Activated naive CD4-positive, alpha-beta T cell treated with anti-CD3 and anti-CD28 coated beads for 36 hours (primary cell): ENCODE results near the gene ANKRD29. TPM values are rescaled to one million over a fixed set of nuclear protein-coding genes. Genes with fewer than 3 reads are reported as not detected.
A peak's percentile ranks its signal among the peaks of the same experiment; 100 is the strongest.

Source experiments
- CTCF ChIA-PET: fragments of 350-600 bp; sonication (Branson Sonifier 250); formaldehyde crosslinking; loops from one replicate; lab custom pipeline; 2021; ENCODE audit warnings: antibody characterized with exemption; lab: Charles Lee
- DNase-seq: peaks from one replicate; pipeline ENCODE4 v3.0.0-alpha.2; 2020
- H3K27ac Mint-ChIP-seq: one replicate; pipeline ENCODE4 v1.8.0; 2021; ENCODE audit warnings: mild to moderate bottlenecking, mixed read lengths
- H3K27me3 Mint-ChIP-seq: one replicate; pipeline ENCODE4 v1.8.0; 2021; ENCODE audit warnings: low read depth, mixed read lengths
- H3K36me3 Mint-ChIP-seq: one replicate; pipeline ENCODE4 v1.8.0; 2021; ENCODE audit warnings: low read depth, mixed read lengths
- H3K4me1 Mint-ChIP-seq: one replicate; pipeline ENCODE4 v1.8.0; 2021; ENCODE audit warnings: low read depth, mixed read lengths
- H3K4me3 Mint-ChIP-seq: one replicate; pipeline ENCODE4 v1.8.0; 2021; ENCODE audit warnings: mild to moderate bottlenecking, moderate library complexity, mixed read lengths
- H3K9me3 Mint-ChIP-seq: one replicate; pipeline ENCODE4 v1.8.0; 2021; ENCODE audit warnings: mixed read lengths
- intact Hi-C: fragments of 100-400 bp; cut with micrococcal nuclease; formaldehyde crosslinking; loops from one replicate; pipeline ENCODE4 v1.15.1; 2023
- total RNA-seq, 2 experiments: library from RNA; stranded (reverse); gene quantifications; one replicate each; pipeline ENCODE4 v1.2.3, GENCODE V29; 2021

ANKRD29 gene
- total RNA-seq, 2 experiments from 2014 or later: not detected

- Mint-ChIP-seq H3K4me1 (no peaks in the 10 kb centered on the region), H3K27me3 (peaks cover 23% of the 10 kb centered on the region), H3K9me3 (no peaks in the 10 kb centered on the region), H3K4me3 (no peak overlapping the region), H3K36me3 (no peaks in the 10 kb centered on the region), H3K27ac (no peak overlapping the region)
- intact Hi-C loops: no loop called here
- no peak for DNase-seq
- CTCF ChIA-PET: no interaction called here
Measured at GRCh38 chr18:23683155-23683554, 20.4 kb upstream of the ANKRD29 start.

GRCh38 chr18:23682472-23682871 lies 19.8 kb upstream of the ANKRD29 start:
- Mint-ChIP-seq H3K9me3 (no peaks in the 10 kb centered on the region), H3K36me3 (no peaks in the 10 kb centered on the region), H3K4me3 (no peak overlapping the region), H3K4me1 (no peaks in the 10 kb centered on the region), H3K27me3 (peaks cover 16% of the 10 kb centered on the region), H3K27ac (no peak overlapping the region)
- no peak for DNase-seq
- CTCF ChIA-PET: interaction anchor here (0.9 kb wide), 1 partner anchor 427 kb away, joined by 3 read pairs; no protein-coding TSS in a partner anchor
- intact Hi-C loops: no loop called here

GRCh38 chr18:23682045-23682444 lies 19.3 kb upstream of the ANKRD29 start:
- Mint-ChIP-seq H3K27ac (no peak overlapping the region), H3K9me3 (no peaks in the 10 kb centered on the region), H3K27me3 (peaks cover 14% of the 10 kb centered on the region), H3K4me3 (no peak overlapping the region), H3K36me3 (no peaks in the 10 kb centered on the region), H3K4me1 (no peaks in the 10 kb centered on the region)
- CTCF ChIA-PET: interaction anchor here (0.9 to 1.0 kb wide), 2 partner anchors 33 to 428 kb away, joined by 3 read pairs; no protein-coding TSS in a partner anchor
- no peak for DNase-seq
- intact Hi-C loops: no loop called here

GRCh38 chr18:23675896-23676295 lies 13.2 kb upstream of the ANKRD29 start:
- no peak overlapping the region for H3K27ac Mint-ChIP-seq
- peaks cover 2% of the 10 kb centered on the region for H3K27me3 Mint-ChIP-seq
- H3K36me3 Mint-ChIP-seq: no peaks in the 10 kb centered on the region
- peaks cover 10% of the 10 kb centered on the region for H3K4me1 Mint-ChIP-seq
- H3K4me3 Mint-ChIP-seq: no peak overlapping the region
- intact Hi-C loops: no loop called here
- DNase-seq: no peak
- no peaks in the 10 kb centered on the region for H3K9me3 Mint-ChIP-seq
- CTCF ChIA-PET: interaction anchor here (0.7 kb wide), 1 partner anchor 60 kb away, joined by 3 read pairs; no protein-coding TSS in a partner anchor

GRCh38 chr18:23675236-23675635 lies 12.5 kb upstream of the ANKRD29 start:
- no peak for DNase-seq
- intact Hi-C loops: no loop called here

GRCh38 chr18:23673725-23674124 lies 11.0 kb upstream of the ANKRD29 start:
- Mint-ChIP-seq H3K36me3 (no peaks in the 10 kb centered on the region), H3K9me3 (no peaks in the 10 kb centered on the region), H3K27ac (no peak overlapping the region), H3K27me3 (peaks cover 2% of the 10 kb centered on the region), H3K4me1 (peaks cover 10% of the 10 kb centered on the region), H3K4me3 (no peak overlapping the region)
- CTCF ChIA-PET: no interaction called here
- peak; percentile 21 for DNase-seq
- intact Hi-C loops: no loop called here

More at GRCh38 chr18:23675236-23675635, 12.5 kb upstream of the ANKRD29 start:
- Mint-ChIP-seq H3K4me3 (no peak overlapping the region), H3K27ac (no peak overlapping the region), H3K4me1 (peaks cover 10% of the 10 kb centered on the region), H3K27me3 (peaks cover 2% of the 10 kb centered on the region), H3K36me3 (no peaks in the 10 kb centered on the region), H3K9me3 (no peaks in the 10 kb centered on the region)
- CTCF ChIA-PET: interaction anchor here (0.7 kb wide), 1 partner anchor 61 kb away, joined by 3 read pairs; no protein-coding TSS in a partner anchor

- intact Hi-C loops: no loop called here
- Mint-ChIP-seq H3K4me1 (peaks cover 10% of the 10 kb centered on the region), H3K36me3 (no peaks in the 10 kb centered on the region), H3K27ac (no peak overlapping the region), H3K4me3 (no peak overlapping the region), H3K27me3 (no peaks in the 10 kb centered on the region), H3K9me3 (no peaks in the 10 kb centered on the region)
- CTCF ChIA-PET: interaction anchor here (0.6 to 1.0 kb wide), 2 partner anchors 10 to 157 kb away, joined by 3 to 4 read pairs; no protein-coding TSS in a partner anchor
- DNase-seq: no peak
Measured at GRCh38 chr18:23671564-23671963, 8.9 kb upstream of the ANKRD29 start.

- intact Hi-C loops: no loop called here
- CTCF ChIA-PET: no interaction called here
- Mint-ChIP-seq H3K4me1 (peaks cover 10% of the 10 kb centered on the region), H3K27ac (no peak overlapping the region), H3K36me3 (no peaks in the 10 kb centered on the region), H3K27me3 (no peaks in the 10 kb centered on the region), H3K9me3 (no peaks in the 10 kb centered on the region), H3K4me3 (no peak overlapping the region)
- no peak for DNase-seq
Measured at GRCh38 chr18:23669804-23670405, 7.2 kb upstream of the ANKRD29 start.

GRCh38 chr18:23669202-23669766 lies 6.6 kb upstream of the ANKRD29 start:
- intact Hi-C loops: no loop called here
- CTCF ChIA-PET: no interaction called here
- Mint-ChIP-seq H3K27ac (peak overlapping the region; percentile 2), H3K27me3 (no peaks in the 10 kb centered on the region), H3K4me1 (peaks cover 10% of the 10 kb centered on the region), H3K36me3 (no peaks in the 10 kb centered on the region), H3K9me3 (no peaks in the 10 kb centered on the region), H3K4me3 (no peak overlapping the region)
- no peak for DNase-seq

GRCh38 chr18:23668731-23669130 lies 6.0 kb upstream of the ANKRD29 start:
- Mint-ChIP-seq H3K4me1 (peaks cover 6% of the 10 kb centered on the region), H3K27me3 (no peaks in the 10 kb centered on the region), H3K36me3 (no peaks in the 10 kb centered on the region), H3K4me3 (no peak overlapping the region), H3K27ac (no peak overlapping the region), H3K9me3 (no peaks in the 10 kb centered on the region)
- CTCF ChIA-PET: no interaction called here
- DNase-seq: no peak
- intact Hi-C loops: no loop called here

GRCh38 chr18:23667114-23667513 lies 4.4 kb upstream of the ANKRD29 start:
- Mint-ChIP-seq H3K9me3 (no peaks in the 10 kb centered on the region), H3K27ac (no peak overlapping the region), H3K36me3 (no peaks in the 10 kb centered on the region), H3K4me1 (peaks cover 9% of the 10 kb centered on the region), H3K27me3 (peaks cover 3% of the 10 kb centered on the region), H3K4me3 (no peak overlapping the region)
- intact Hi-C loops: no loop called here
- DNase-seq: no peak
- CTCF ChIA-PET: interaction anchor here (1.1 to 2.9 kb wide), 2 partner anchors 28 to 36 kb away, joined by 3 to 10 read pairs; no protein-coding TSS in a partner anchor

GRCh38 chr18:23664674-23665073 lies 2.0 kb upstream of the ANKRD29 start:
- CTCF ChIA-PET: interaction anchor here (0.7 to 2.9 kb wide), 3 partner anchors 24 to 187 kb away, joined by 3 to 10 read pairs (median 5); no protein-coding TSS in a partner anchor
- no peak for DNase-seq
- H3K27ac Mint-ChIP-seq: no peak overlapping the region
- no peaks in the 10 kb centered on the region for H3K9me3 Mint-ChIP-seq
- no peaks in the 10 kb centered on the region for H3K36me3 Mint-ChIP-seq
- peaks cover 21% of the 10 kb centered on the region for H3K4me1 Mint-ChIP-seq
- intact Hi-C loops: loop anchor here (5.0 kb wide), 1 partner anchor 162 kb away; the partner anchor contains the start of gene RMC1
- H3K27me3 Mint-ChIP-seq: peaks cover 16% of the 10 kb centered on the region
- H3K4me3 Mint-ChIP-seq: no peak overlapping the region
